WTC11 (cell line): ENCODE data around the gene PTPRN2. TPM values are rescaled to one million over a fixed set of nuclear protein-coding genes. Genes with fewer than 3 reads are reported as not detected.

Source experiments
- ATAC-seq: fragments of 200-7000 bp; cut with Tn5 transposase; 2 replicates; pipeline ENCODE4 v1.10.0; 2021; ENCODE audit warnings: mild to moderate bottlenecking, moderate library complexity
- CTCF ChIA-PET: fragments of 300-600 bp; sonication (Branson Sonifier 250); formaldehyde crosslinking; loops from one replicate; lab custom pipeline; 2021; ENCODE audit warnings: antibody characterized with exemption; lab: Charles Lee
- POLR2A ChIA-PET: fragments of 350-600 bp; sonication (Branson Sonifier 250); formaldehyde crosslinking; loops from one replicate; lab custom pipeline; 2021; ENCODE audit warnings: antibody characterized with exemption; lab: Charles Lee
- DNase-seq: peaks from one replicate; pipeline ENCODE4 v3.0.0; 2021; ENCODE audit warnings: low spot score
- H3K27ac Mint-ChIP-seq: 2 replicates; pipeline ENCODE4 v1.8.0; 2021; ENCODE audit warnings: mixed read lengths
- H3K27me3 Mint-ChIP-seq: 2 replicates; pipeline ENCODE4 v1.8.0; 2021; ENCODE audit warnings: low read depth, mild to moderate bottlenecking, moderate library complexity, mixed read lengths
- H3K36me3 Mint-ChIP-seq: 2 replicates; pipeline ENCODE4 v1.8.0; 2021; ENCODE audit warnings: mixed read lengths
- H3K4me1 Mint-ChIP-seq: 2 replicates; pipeline ENCODE4 v1.8.0; 2022; ENCODE audit warnings: mixed read lengths
- H3K4me3 Mint-ChIP-seq: 2 replicates; pipeline ENCODE4 v1.8.0; 2021; ENCODE audit warnings: mild to moderate bottlenecking, moderate library complexity, mixed read lengths
- H3K9me3 Mint-ChIP-seq: 2 replicates; pipeline ENCODE4 v1.8.0; 2021; ENCODE audit warnings: mixed read lengths
- ATF1 ChIP-seq: sonication (generic); formaldehyde crosslinking; IDR thresholded peaks from 2 replicates; pipeline ENCODE4 v1.8.1; 2023; ENCODE audit warnings: mild to moderate bottlenecking, moderate library complexity, missing genetic modification reagents
- CBFB ChIP-seq: sonication (generic); formaldehyde crosslinking; IDR thresholded peaks from 2 replicates; pipeline ENCODE4 v1.8.1; 2022; ENCODE audit warnings: mild to moderate bottlenecking, low read depth, missing genetic modification reagents
- ESRRA ChIP-seq: sonication (generic); formaldehyde crosslinking; IDR thresholded peaks from 2 replicates; pipeline ENCODE4 v1.8.1; 2022; ENCODE audit warnings: mild to moderate bottlenecking, missing genetic modification reagents, borderline replicate concordance
- GABPB1 ChIP-seq: sonication (generic); formaldehyde crosslinking; IDR thresholded peaks from 2 replicates; pipeline ENCODE4 v1.8.1; 2023; ENCODE audit warnings: mild to moderate bottlenecking, missing genetic modification reagents
- JAZF1 ChIP-seq: fragments of 250-450 bp; sonication (Bioruptor Pico); IDR thresholded peaks from 2 replicates; pipeline ENCODE4 v1.9.0; 2021; ENCODE audit warnings: moderate library complexity, mild to moderate bottlenecking, inconsistent platforms
- NFYB ChIP-seq: sonication (generic); formaldehyde crosslinking; conservative IDR thresholded peaks from 2 replicates; pipeline ENCODE4 v1.8.0; 2022; ENCODE audit warnings: low read depth, missing genetic modification reagents
- SMAD4 ChIP-seq: sonication (generic); formaldehyde crosslinking; IDR thresholded peaks from 2 replicates; pipeline ENCODE4 v1.8.0; 2022; ENCODE audit warnings: mild to moderate bottlenecking, missing genetic modification reagents
- SP1 ChIP-seq: sonication (generic); formaldehyde crosslinking; conservative IDR thresholded peaks from 2 replicates; pipeline ENCODE4 v1.8.1; 2022; ENCODE audit warnings: missing genetic modification reagents
- TEAD1 ChIP-seq: sonication (generic); formaldehyde crosslinking; IDR thresholded peaks from 2 replicates; pipeline ENCODE4 v1.8.0; 2022; ENCODE audit warnings: mild to moderate bottlenecking, missing genetic modification reagents
- ZNF138 ChIP-seq: sonication (generic); formaldehyde crosslinking; conservative IDR thresholded peaks from 2 replicates; pipeline ENCODE4 v1.8.1; 2022; ENCODE audit warnings: mild to moderate bottlenecking, moderate library complexity, missing genetic modification reagents
- ZNF219 ChIP-seq: sonication (generic); formaldehyde crosslinking; IDR thresholded peaks from 2 replicates; pipeline ENCODE4 v1.8.0; 2023; ENCODE audit warnings: missing genetic modification reagents, mild to moderate bottlenecking, borderline replicate concordance
- ZNF232 ChIP-seq: sonication (generic); formaldehyde crosslinking; IDR thresholded peaks from 2 replicates; pipeline ENCODE4 v1.8.0; 2022; ENCODE audit warnings: mild to moderate bottlenecking, missing genetic modification reagents
- ZNF263 ChIP-seq: sonication (generic); formaldehyde crosslinking; IDR thresholded peaks from 2 replicates; pipeline ENCODE4 v1.8.1; 2022; ENCODE audit warnings: low read depth, mild to moderate bottlenecking, moderate library complexity, missing genetic modification reagents
- total RNA-seq: library from RNA; stranded (reverse); gene quantifications from 3 replicates; pipeline ENCODE4 v1.2.3, GENCODE V29; 2021
- TF ChIP-seq, protein P1 (sequence below): sonication (generic); formaldehyde crosslinking; IDR thresholded peaks from 2 replicates; pipeline ENCODE4 v1.8.1; 2023; ENCODE audit warnings: mild to moderate bottlenecking, missing genetic modification reagents
- TF ChIP-seq, protein P2 (sequence below): sonication (generic); formaldehyde crosslinking; IDR thresholded peaks from 2 replicates; pipeline ENCODE4 v1.8.1; 2022; ENCODE audit warnings: mild to moderate bottlenecking, missing genetic modification reagents, moderate library complexity, borderline replicate concordance
- TF ChIP-seq, protein P3 (sequence below): sonication (generic); formaldehyde crosslinking; IDR thresholded peaks from 2 replicates; pipeline ENCODE4 v1.8.1; 2023; ENCODE audit warnings: mild to moderate bottlenecking, missing genetic modification reagents, borderline replicate concordance
- TF ChIP-seq, protein P4 (sequence below): sonication (generic); formaldehyde crosslinking; IDR thresholded peaks from 2 replicates; pipeline ENCODE4 v1.8.1; 2022; ENCODE audit warnings: missing genetic modification reagents, borderline replicate concordance
- TF ChIP-seq, protein P5 (sequence below): fragments of 250-450 bp; sonication (Bioruptor Pico); conservative IDR thresholded peaks from 2 replicates; pipeline ENCODE4 v1.9.0; 2021; ENCODE audit warnings: mild to moderate bottlenecking
- TF ChIP-seq, protein P6 (sequence below): sonication (generic); formaldehyde crosslinking; IDR thresholded peaks from 2 replicates; pipeline ENCODE4 v1.8.0; 2023; ENCODE audit warnings: missing genetic modification reagents, mild to moderate bottlenecking, borderline replicate concordance
- TF ChIP-seq, protein P7 (sequence below): sonication (generic); formaldehyde crosslinking; IDR thresholded peaks from 2 replicates; pipeline ENCODE4 v1.8.0; 2022; ENCODE audit warnings: mild to moderate bottlenecking, missing genetic modification reagents
- TF ChIP-seq, protein P8 (sequence below): fragments of 250-450 bp; sonication (Bioruptor Pico); IDR thresholded peaks from 2 replicates; pipeline ENCODE4 v1.9.0; 2021; ENCODE audit warnings: moderate library complexity, mild to moderate bottlenecking, inconsistent platforms, borderline replicate concordance

Gene PTPRN2
- total RNA-seq, 1 experiment from 2014 or later = 4.7 TPM

DNA sequence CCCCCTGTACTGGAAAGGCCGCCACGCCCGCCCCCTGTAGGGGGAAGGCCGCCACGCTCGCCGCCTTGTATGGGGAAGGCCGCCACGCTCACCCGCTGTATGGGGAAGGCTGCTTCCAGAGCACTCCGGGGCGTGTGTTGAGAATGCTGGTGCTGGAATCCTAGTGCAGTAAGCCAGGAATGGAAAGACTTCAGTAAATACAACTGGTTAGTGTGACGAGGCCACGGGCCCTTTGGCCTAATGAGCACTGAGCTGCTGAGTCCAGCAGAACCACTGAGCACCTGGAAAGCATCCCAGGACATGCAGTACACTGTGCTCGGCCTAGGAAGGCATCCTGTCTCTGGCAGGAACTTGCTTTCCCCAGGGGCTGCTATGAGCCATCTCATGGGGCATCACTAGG is 398.9 kb downstream of the PTPRN2 start:
- POLR2A ChIA-PET = no interaction called here
- Mint-ChIP-seq H3K36me3 (peaks cover 31% of the 10 kb centered on the region), H3K9me3 (peaks cover 36% of the 10 kb centered on the region), H3K27ac (no peak overlapping the region), H3K4me3 (no peak overlapping the region), H3K4me1 (no peaks in the 10 kb centered on the region), H3K27me3 (no peaks in the 10 kb centered on the region)
- CTCF ChIA-PET = no interaction called here
- DNase-seq (no peak), ATAC-seq (no peak)
- no peak for TF ChIP-seq NFYB
- TF ChIP-seq, protein P1, sequence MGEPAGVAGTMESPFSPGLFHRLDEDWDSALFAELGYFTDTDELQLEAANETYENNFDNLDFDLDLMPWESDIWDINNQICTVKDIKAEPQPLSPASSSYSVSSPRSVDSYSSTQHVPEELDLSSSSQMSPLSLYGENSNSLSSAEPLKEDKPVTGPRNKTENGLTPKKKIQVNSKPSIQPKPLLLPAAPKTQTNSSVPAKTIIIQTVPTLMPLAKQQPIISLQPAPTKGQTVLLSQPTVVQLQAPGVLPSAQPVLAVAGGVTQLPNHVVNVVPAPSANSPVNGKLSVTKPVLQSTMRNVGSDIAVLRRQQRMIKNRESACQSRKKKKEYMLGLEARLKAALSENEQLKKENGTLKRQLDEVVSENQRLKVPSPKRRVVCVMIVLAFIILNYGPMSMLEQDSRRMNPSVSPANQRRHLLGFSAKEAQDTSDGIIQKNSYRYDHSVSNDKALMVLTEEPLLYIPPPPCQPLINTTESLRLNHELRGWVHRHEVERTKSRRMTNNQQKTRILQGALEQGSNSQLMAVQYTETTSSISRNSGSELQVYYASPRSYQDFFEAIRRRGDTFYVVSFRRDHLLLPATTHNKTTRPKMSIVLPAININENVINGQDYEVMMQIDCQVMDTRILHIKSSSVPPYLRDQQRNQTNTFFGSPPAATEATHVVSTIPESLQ = no peak
- TF ChIP-seq ZNF232 (CRISPR knock-in tag) = no peak
- TF ChIP-seq TEAD1 (CRISPR knock-in tag) = no peak
- TF ChIP-seq GABPB1 (CRISPR knock-in tag) = no peak
- TF ChIP-seq, protein P2, sequence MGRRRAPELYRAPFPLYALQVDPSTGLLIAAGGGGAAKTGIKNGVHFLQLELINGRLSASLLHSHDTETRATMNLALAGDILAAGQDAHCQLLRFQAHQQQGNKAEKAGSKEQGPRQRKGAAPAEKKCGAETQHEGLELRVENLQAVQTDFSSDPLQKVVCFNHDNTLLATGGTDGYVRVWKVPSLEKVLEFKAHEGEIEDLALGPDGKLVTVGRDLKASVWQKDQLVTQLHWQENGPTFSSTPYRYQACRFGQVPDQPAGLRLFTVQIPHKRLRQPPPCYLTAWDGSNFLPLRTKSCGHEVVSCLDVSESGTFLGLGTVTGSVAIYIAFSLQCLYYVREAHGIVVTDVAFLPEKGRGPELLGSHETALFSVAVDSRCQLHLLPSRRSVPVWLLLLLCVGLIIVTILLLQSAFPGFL (CRISPR knock-in tag) = no peak
- no peak for TF ChIP-seq ATF1 (CRISPR knock-in tag)
- TF ChIP-seq ESRRA (CRISPR knock-in tag) = no peak
- no peak for TF ChIP-seq ZNF263 (CRISPR knock-in tag)
- TF ChIP-seq, protein P3, sequence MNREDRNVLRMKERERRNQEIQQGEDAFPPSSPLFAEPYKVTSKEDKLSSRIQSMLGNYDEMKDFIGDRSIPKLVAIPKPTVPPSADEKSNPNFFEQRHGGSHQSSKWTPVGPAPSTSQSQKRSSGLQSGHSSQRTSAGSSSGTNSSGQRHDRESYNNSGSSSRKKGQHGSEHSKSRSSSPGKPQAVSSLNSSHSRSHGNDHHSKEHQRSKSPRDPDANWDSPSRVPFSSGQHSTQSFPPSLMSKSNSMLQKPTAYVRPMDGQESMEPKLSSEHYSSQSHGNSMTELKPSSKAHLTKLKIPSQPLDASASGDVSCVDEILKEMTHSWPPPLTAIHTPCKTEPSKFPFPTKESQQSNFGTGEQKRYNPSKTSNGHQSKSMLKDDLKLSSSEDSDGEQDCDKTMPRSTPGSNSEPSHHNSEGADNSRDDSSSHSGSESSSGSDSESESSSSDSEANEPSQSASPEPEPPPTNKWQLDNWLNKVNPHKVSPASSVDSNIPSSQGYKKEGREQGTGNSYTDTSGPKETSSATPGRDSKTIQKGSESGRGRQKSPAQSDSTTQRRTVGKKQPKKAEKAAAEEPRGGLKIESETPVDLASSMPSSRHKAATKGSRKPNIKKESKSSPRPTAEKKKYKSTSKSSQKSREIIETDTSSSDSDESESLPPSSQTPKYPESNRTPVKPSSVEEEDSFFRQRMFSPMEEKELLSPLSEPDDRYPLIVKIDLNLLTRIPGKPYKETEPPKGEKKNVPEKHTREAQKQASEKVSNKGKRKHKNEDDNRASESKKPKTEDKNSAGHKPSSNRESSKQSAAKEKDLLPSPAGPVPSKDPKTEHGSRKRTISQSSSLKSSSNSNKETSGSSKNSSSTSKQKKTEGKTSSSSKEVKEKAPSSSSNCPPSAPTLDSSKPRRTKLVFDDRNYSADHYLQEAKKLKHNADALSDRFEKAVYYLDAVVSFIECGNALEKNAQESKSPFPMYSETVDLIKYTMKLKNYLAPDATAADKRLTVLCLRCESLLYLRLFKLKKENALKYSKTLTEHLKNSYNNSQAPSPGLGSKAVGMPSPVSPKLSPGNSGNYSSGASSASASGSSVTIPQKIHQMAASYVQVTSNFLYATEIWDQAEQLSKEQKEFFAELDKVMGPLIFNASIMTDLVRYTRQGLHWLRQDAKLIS (CRISPR knock-in tag) = no peak
- no peak for TF ChIP-seq ZNF219
- TF ChIP-seq, protein P4, sequence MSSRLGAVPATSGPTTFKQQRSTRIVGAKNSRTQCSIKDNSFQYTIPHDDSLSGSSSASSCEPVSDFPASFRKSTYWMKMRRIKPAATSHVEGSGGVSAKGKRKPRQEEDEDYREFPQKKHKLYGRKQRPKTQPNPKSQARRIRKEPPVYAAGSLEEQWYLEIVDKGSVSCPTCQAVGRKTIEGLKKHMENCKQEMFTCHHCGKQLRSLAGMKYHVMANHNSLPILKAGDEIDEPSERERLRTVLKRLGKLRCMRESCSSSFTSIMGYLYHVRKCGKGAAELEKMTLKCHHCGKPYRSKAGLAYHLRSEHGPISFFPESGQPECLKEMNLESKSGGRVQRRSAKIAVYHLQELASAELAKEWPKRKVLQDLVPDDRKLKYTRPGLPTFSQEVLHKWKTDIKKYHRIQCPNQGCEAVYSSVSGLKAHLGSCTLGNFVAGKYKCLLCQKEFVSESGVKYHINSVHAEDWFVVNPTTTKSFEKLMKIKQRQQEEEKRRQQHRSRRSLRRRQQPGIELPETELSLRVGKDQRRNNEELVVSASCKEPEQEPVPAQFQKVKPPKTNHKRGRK (CRISPR knock-in tag) = no peak
- TF ChIP-seq ZNF138 = no peak
- TF ChIP-seq, protein P5, sequence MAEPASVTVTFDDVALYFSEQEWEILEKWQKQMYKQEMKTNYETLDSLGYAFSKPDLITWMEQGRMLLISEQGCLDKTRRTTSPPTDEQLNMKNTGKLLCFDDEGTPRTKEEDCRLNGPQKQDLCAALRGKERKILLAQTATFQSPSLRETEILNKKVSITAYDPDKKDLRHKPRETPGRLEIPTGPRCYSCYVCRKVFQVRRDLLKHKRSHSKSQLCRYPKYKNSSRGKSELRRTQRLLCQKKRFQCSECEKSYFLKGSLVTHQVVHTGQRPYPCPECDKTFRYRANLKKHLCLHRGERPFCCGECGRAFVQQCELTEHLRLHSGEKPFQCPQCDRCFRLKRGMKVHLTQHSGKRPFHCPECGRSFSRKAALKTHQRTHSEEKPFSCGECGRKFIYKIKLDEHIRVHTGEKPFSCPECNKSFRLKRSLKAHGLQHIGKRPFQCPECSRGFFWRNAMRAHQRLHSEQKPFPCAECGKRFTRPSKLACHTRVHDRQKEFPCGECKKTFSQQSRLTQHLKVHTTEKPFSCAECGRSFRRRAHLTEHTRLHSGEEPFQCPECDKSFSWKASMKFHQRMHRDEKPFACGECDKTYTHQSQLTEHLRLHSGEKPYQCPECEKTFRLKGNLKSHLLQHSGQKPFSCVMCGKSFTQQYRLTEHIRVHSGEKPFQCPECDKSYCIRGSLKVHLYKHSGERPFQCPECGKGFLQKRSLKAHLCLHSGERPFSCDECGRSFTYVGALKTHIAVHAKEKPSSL (CRISPR knock-in tag) = no peak
- TF ChIP-seq JAZF1 (CRISPR knock-in tag) = no peak
- no peak for TF ChIP-seq CBFB (CRISPR knock-in tag)

DNA sequence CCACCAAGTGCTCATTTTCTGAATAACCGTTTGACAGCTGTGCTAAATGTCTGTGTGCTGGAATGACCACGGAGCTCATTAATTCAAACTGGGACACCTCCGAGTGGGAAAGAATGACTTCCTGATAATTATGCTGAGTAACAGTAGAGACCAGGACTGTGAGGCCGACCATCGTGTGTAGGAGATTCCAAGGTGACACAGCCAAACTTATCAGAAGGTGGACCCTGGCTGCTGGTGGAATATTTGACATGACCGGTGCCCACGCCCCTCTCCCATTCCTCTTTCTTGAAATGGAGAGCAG is 400.0 kb downstream of the PTPRN2 start:
- Mint-ChIP-seq H3K27ac (no peak overlapping the region), H3K36me3 (peaks cover 36% of the 10 kb centered on the region), H3K9me3 (peaks cover 45% of the 10 kb centered on the region), H3K27me3 (no peaks in the 10 kb centered on the region), H3K4me3 (no peak overlapping the region), H3K4me1 (no peaks in the 10 kb centered on the region)
- POLR2A ChIA-PET = no interaction called here
- ATAC-seq = no peak
- no peak for DNase-seq
- CTCF ChIA-PET = no interaction called here
- no peak for TF ChIP-seq SP1
- TF ChIP-seq SMAD4 (CRISPR knock-in tag) = no peak
- TF ChIP-seq, protein P6, sequence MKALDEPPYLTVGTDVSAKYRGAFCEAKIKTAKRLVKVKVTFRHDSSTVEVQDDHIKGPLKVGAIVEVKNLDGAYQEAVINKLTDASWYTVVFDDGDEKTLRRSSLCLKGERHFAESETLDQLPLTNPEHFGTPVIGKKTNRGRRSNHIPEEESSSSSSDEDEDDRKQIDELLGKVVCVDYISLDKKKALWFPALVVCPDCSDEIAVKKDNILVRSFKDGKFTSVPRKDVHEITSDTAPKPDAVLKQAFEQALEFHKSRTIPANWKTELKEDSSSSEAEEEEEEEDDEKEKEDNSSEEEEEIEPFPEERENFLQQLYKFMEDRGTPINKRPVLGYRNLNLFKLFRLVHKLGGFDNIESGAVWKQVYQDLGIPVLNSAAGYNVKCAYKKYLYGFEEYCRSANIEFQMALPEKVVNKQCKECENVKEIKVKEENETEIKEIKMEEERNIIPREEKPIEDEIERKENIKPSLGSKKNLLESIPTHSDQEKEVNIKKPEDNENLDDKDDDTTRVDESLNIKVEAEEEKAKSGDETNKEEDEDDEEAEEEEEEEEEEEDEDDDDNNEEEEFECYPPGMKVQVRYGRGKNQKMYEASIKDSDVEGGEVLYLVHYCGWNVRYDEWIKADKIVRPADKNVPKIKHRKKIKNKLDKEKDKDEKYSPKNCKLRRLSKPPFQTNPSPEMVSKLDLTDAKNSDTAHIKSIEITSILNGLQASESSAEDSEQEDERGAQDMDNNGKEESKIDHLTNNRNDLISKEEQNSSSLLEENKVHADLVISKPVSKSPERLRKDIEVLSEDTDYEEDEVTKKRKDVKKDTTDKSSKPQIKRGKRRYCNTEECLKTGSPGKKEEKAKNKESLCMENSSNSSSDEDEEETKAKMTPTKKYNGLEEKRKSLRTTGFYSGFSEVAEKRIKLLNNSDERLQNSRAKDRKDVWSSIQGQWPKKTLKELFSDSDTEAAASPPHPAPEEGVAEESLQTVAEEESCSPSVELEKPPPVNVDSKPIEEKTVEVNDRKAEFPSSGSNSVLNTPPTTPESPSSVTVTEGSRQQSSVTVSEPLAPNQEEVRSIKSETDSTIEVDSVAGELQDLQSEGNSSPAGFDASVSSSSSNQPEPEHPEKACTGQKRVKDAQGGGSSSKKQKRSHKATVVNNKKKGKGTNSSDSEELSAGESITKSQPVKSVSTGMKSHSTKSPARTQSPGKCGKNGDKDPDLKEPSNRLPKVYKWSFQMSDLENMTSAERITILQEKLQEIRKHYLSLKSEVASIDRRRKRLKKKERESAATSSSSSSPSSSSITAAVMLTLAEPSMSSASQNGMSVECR = no peak
- TF ChIP-seq, protein P7, sequence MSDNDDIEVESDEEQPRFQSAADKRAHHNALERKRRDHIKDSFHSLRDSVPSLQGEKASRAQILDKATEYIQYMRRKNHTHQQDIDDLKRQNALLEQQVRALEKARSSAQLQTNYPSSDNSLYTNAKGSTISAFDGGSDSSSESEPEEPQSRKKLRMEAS (CRISPR knock-in tag) = no peak
- TF ChIP-seq, protein P8, sequence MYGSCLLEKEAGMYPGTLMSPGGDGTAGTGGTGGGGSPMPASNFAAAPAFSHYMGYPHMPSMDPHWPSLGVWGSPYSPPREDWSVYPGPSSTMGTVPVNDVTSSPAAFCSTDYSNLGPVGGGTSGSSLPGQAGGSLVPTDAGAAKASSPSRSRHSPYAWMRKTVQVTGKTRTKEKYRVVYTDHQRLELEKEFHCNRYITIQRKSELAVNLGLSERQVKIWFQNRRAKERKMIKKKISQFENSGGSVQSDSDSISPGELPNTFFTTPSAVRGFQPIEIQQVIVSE (CRISPR knock-in tag) = no peak
